ENCODE measurements around the gene SLC44A3. TPM values are rescaled to one million over a fixed set of nuclear protein-coding genes. Genes with fewer than 3 reads are reported as not detected.

SLC44A3 gene
- polyA plus RNA-seq, 1 of the 3 experiments (the other 2 are of a cell fraction), result 2.6 TPM

GRCh38 chr1:94812985-94813384 lies 7.2 kb upstream of the SLC44A3 start:
- no peaks in the 10 kb centered on the region for H3K9me2 ChIP-seq
- H3K27me3 ChIP-seq (ENCODE audit: insufficient read depth), result no peaks in the 10 kb centered on the region
- TF ChIP-seq EP300 (IDR thresholded peaks at IDR 0.05; ENCODE audit: borderline replicate concordance in 1 of 2, low read depth in 1 of 2, low read length in 1 of 2) (no peak), EZH2phosphoT487 (IDR thresholded peaks at IDR 0.05; ENCODE audit: borderline replicate concordance, low read depth) (no peak), TEAD4 (IDR thresholded peaks at IDR 0.05; ENCODE audit: borderline replicate concordance, insufficient read depth) (no peak), FOXJ3 (CRISPR knock-in tag; IDR thresholded peaks at IDR 0.05) (no peak), MEF2A (IDR thresholded peaks at IDR 0.05; ENCODE audit: borderline replicate concordance, low read depth) (no peak), RAD21 (IDR thresholded peaks at IDR 0.05; ENCODE audit: low read length) (no peak), ZBTB33 (IDR thresholded peaks at IDR 0.05; ENCODE audit: borderline replicate concordance, low read depth) (no peak), NRF1 (IDR thresholded peaks at IDR 0.05; ENCODE audit: low read depth, low read length) (no peak), POLR2AphosphoS5 (IDR thresholded peaks at IDR 0.05; ENCODE audit: low read depth, low read length) (no peak), FOSL2 (IDR thresholded peaks at IDR 0.05; ENCODE audit: borderline replicate concordance, low read depth) (no peak), TAF1 (IDR thresholded peaks at IDR 0.05; ENCODE audit: borderline replicate concordance, low read depth, low read length) (no peak), CTCF (IDR thresholded peaks at IDR 0.05) (no peak), RFX5 (IDR thresholded peaks at IDR 0.05; ENCODE audit: low read length) (no peak), MAX (IDR thresholded peaks at IDR 0.05; ENCODE audit: low read depth) (no peak)
- TF ChIP-seq, protein P1, sequence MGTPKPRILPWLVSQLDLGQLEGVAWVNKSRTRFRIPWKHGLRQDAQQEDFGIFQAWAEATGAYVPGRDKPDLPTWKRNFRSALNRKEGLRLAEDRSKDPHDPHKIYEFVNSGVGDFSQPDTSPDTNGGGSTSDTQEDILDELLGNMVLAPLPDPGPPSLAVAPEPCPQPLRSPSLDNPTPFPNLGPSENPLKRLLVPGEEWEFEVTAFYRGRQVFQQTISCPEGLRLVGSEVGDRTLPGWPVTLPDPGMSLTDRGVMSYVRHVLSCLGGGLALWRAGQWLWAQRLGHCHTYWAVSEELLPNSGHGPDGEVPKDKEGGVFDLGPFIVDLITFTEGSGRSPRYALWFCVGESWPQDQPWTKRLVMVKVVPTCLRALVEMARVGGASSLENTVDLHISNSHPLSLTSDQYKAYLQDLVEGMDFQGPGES (IDR thresholded peaks at IDR 0.05; ENCODE audit: low read depth, low read length), result no peak
- TF ChIP-seq, protein P2, sequence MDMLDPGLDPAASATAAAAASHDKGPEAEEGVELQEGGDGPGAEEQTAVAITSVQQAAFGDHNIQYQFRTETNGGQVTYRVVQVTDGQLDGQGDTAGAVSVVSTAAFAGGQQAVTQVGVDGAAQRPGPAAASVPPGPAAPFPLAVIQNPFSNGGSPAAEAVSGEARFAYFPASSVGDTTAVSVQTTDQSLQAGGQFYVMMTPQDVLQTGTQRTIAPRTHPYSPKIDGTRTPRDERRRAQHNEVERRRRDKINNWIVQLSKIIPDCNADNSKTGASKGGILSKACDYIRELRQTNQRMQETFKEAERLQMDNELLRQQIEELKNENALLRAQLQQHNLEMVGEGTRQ (IDR thresholded peaks at IDR 0.05; ENCODE audit: borderline replicate concordance, low read depth, low read length), result no peak
- H3K4me1 ChIP-seq (ENCODE audit: control insufficient read depth in 1 of 2, insufficient read depth in 2 of 2, low read depth in 1 of 2, low read length in 1 of 2), result no peaks in the 10 kb centered on the region
- no peaks in the 10 kb centered on the region for H3K79me2 ChIP-seq (ENCODE audit: insufficient read depth)
- 40% methylated on average over 4 of the region's 4 CpGs for WGBS (ENCODE audit: low lambda C conversion rate)
- no peak for DNase-seq
- H4K20me1 ChIP-seq (ENCODE audit: insufficient read depth), result no peaks in the 10 kb centered on the region
- ChIA-PET CTCF (interaction anchor here (1.0 to 2.3 kb wide), 2 partner anchors 229 to 300 kb away, joined by 3 to 8 read pairs; no protein-coding TSS in a partner anchor), POLR2A (no interaction called here)
- H3K9ac ChIP-seq, result no peak overlapping the region
- H3F3A ChIP-seq (replicated peaks; ENCODE audit: insufficient read depth), result peaks cover 2% of the 10 kb centered on the region
- no peaks in the 10 kb centered on the region; the same call in 1 of the 2 replicates for H3K9me3 ChIP-seq
- no peak overlapping the region for H3K4me3 ChIP-seq (ENCODE audit: low read depth in 2 of 2, low read length in 1 of 2)
- no peak overlapping the region for H3K27ac ChIP-seq (ENCODE audit: low read depth in 2 of 2, low read length in 1 of 2)
- no peak overlapping the region for H2AFZ ChIP-seq (ENCODE audit: low read depth)
- no peaks in the 10 kb centered on the region for H3K36me3 ChIP-seq (replicated peaks in 1 of 2; ENCODE audit: control insufficient read depth in 1 of 2, insufficient read depth in 2 of 2, low read length in 1 of 2)
- H3K4me2 ChIP-seq, result no peak overlapping the region

Data from SK-N-SH (cell line).